Nucleus accumbens (tissue), 56 donors: ENCODE data around the gene SRCIN1.
A peak's percentile ranks its signal among the peaks of the same experiment; 100 is the strongest.

Source experiments
- DNase-seq, 56 donors: peaks; one replicate each; lab custom pipeline; 2025; lab: John Stamatoyannopoulos, UW

SRCIN1 gene

DNA sequence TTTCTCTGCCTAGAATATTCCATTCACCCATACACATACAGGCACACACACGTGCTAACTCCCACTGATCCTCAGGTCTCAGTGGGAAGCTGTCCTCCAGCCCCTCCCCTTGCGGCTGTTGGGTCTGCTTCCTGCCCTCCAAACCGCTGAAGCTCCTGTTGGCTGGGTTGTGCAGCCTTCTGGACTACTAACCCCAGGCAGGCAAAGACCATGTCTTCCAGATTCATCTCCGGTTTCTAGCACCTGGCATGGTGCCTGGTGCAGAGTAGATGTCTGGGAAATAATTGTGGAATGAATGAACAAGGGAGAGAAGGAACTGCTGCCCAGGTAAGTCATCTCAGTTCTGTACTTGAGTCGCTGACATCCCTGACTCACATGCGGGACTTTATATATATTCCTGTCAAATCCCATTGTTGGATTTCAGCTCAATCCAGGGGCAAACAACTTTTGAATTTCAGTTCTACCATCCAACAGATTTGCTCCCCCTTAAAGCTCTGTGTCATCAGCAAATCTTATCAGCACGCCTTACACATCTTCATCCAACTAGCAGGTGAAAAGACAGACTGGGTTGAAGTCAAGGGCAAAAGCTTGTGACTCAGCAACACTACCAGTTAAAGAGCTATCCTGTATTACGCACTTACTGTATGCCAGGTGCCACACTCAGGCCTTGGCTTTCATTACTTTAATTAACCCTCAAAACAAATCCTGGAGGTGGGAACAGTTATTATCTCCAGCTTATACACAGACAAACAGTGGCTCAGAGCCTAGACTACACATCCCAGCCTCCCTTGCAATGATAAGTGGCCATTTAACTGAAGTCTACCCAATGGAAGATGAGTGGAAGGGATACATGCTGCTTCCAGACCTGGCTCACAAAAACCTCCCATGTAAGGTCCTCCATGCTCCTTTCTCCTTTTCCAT, 51.1 kb downstream of the SRCIN1 start:
- peak in 4 of 56 donors; percentile 17 to 59 (median 30) for DNase-seq

DNA sequence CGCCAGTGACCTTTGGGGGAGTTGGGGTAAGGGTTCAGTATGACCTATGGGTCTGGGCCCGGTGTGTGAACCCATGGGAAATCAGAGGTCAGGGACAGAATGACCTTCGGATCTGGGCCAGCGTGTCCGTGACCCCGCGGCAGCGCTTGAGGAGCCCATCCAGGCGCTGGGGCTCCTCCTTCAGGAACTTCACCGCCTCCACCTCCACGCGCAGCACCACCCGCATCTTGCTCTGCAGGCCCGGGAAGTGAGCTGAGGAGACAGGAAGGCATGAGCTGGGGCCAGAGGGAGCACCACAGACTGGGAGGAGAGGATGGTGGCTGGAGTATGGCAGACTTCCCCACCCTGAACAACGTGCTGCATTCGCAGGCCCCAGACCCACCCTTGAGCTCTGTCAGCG, 53.4 kb downstream of the SRCIN1 start:
- no peak for DNase-seq

DNA sequence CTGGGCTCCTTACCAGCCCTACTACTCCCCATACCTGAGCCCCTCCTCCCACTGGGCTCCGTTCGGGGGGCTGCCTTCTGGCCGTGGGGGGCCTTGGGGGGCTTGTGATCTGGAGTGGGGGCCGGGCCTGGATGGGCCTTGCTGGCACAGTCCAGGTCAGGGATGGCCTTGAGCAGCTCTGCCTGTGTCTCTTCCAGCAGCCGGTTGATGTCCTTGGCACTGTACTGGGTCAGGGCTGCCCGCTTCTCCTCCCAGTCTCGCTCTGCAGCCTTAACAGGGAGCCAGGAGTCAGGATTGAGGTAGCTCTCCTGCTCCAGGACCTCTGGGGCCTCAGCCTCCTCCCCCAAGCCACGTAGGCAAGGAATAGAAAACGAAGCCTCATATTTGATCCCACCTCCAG, 54.6 kb downstream of the SRCIN1 start:
- no peak for DNase-seq

DNA sequence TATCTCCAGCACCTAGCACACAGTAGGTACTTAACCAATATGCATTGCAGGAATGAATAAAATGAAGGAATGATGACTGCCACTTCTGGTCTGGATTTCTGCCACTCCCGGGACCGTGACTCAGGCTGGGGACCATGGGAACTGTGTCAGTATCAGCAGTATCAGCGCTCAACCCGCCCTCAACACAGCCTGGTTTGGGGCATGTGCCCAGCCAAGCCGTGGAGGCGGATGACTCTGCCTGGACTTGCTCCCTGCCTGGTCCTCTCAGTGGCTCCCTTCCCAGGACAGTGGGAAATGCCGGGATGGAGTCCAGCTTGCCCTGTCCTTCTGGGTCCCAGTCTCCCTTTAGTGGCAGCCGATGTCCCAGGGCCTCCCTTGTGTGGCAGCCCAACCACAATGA, 55.1 kb downstream of the SRCIN1 start:
- peak in 14 of 56 donors; percentile 12 to 71 (median 22) for DNase-seq

DNA sequence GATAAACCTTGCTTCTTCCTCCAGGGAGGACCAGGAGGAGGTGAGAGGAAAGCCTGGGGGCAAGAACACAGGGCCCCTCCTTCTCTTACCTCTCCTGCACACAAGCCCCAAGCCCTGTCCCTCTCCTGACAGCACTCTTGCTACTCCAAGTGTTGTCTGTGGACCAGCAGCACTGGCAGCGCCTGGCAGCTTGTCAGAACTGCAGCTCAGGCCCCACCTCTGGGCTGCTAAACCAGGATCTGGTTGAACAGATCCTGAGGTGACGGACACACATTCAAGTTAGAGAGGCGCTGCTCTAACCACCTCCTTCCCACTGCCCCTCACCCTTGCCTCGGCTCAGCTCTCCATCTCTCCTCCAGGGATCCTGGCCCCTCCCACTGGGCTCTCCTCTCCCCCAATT, 56.5 kb downstream of the SRCIN1 start:
- no peak for DNase-seq

DNA sequence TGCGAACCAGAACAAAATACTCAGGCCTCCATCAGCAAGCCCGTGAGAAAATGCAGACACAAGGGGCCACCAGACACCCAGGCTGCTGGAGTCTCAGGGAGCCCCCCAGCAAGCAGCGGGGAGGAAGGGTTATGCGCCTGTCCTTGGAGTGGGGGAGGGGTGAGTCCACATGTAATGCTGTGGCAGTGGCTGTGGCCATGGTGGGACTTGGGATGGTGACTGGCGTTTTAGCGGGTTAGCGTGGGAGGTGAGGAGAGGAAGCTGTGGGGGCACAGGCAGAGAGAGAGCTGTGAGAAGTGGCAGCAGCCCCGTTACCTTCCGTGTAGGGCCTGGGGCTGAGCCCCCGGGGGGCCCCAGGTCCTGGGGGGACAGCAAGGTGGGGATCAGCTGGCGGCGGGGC, 58.3 kb downstream of the SRCIN1 start:
- DNase-seq = no peak

DNA sequence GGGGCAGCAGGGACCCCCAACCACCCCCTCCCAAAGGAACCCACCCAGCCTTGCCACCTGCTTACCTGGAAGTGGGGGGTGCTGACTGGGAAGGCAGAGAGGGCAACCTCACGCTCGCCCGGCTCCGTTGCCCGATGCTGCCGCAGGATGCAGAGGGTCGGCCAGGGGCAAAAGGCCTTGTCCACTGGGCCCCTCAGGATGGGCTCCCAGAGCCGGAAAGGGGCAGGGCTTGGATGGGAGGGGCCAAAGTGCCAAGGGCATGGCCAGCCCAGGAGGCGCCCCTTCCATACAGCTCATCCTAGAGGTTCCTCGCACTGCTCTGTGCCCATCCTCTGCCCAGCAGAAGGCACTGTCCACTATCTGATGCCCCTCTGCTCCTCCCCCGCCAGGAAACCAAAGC, 59.4 kb downstream of the SRCIN1 start:
- DNase-seq = no peak

DNA sequence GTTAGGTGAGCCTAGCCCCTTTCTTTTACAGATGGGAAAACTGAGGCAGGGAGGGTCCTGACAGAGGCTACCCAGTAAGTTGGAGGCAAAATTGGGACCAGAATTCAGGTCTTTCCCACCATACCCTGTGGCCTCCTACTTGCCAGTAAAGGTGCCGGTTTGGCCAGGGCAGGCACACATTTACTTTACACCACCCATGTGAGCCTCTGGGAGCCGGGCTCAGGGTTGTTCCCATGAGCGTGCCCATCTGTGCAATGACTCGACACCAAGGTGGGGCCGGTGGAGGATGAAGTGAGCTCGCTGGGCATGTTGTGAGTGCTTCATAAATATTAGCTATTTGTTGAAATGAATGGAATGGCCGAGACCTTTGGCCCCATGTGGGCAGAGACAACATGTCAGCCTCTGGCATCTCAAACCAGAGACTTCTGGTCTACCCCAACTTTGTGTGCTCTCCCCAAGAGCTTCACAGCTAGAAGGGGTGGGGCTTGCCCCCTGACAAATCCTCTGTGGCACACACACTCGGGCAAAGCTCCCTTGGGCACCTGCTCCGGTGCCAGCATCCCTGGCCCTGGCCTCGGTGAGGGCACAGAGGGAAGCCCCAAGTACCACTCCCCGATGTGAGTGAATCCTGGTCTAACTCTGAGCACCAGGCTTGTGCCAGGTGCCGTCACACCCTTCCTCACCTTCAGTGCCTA, 60.1 kb downstream of the SRCIN1 start:
- no peak for DNase-seq

DNA sequence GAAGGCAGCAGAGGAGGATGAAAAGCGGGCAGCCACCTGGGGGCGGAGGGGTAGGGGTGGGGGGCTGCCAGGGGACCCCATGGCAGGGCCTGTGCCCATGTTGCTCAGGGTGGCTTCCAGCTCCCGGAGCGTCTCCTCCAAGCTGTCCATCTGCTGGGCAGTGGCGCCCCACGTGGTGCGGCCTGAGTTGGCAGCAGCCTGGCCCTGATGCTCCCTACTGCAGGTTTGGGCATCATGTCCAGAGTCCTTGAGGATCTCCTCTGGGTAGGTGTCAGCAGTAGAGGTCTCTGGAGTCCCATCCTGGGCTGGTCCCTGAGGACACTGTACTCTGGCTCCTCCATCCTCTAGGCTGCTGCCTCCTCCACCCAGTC, 60.9 kb downstream of the SRCIN1 start:
- DNase-seq = no peak

DNA sequence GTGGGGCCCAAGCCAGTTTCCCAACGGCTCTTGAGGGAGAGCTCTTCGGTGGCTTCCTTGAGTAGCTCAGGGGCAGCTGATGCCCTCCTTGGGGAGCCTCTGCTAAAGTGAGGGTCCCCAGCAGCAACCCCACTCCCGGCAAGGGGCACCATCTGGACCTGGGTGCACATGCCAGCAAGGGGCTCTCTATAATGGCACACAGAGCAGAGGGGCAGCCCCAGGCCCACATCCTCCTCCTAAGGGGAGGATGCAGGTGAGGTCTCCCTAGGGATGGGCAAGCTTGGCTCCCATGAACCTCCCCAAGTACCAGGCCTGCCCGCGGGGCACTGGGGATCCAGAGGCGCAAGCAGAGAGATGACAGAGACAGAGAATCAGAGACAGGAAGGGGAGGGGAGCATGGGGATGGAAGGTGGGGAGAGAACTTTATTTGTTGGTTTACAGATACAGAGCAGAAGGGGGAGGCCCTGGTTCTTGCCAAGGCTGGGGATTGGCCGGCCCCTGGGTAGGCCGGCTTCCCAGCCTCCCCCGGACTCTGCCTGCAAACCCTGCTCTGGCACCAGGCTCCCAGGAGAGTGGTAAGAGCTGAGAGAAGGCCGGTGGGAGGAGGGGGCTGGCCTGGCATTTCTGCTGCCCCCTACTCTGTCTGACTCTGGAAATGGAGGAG, 61.4 kb downstream of the SRCIN1 start:
- no peak for DNase-seq

DNA sequence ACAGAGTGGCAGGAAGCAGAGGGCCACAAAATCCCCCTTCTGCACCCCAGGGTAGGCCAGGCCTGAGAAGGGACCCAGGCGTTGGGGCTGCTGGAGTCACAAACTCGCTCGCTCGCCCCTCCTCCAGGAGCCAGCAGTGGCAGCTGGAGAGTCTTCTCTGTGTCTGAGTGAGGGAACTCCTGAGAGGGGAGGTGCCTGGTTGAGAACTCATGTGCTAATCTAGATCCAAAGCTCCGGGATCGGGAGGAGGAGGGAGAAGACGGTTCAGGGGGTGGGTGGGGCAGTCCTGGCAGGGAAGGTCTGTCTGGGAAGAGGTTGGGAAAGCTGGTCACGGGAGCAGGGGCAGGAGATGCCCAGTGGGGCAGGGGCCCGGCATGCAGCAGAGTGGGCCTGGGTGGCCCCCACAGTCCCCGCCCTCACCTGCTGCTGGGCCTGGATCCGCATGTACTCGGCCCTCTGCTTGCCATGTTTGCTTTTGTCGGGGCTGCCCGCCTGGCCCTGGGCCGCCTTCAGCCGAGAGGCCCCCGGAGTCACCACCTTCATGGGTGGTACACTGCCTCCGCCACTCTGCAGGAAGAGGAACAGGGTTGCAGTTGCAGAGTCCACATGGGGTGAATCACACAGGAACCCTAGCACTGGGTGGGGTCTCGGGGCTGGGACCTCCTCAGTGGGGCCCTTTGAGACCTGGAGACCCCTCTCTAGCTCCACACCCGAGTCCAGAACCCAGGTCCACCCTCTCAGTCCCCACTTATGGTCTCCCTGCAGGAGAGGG, 62.2 kb downstream of the SRCIN1 start:
- DNase-seq = no peak

DNA sequence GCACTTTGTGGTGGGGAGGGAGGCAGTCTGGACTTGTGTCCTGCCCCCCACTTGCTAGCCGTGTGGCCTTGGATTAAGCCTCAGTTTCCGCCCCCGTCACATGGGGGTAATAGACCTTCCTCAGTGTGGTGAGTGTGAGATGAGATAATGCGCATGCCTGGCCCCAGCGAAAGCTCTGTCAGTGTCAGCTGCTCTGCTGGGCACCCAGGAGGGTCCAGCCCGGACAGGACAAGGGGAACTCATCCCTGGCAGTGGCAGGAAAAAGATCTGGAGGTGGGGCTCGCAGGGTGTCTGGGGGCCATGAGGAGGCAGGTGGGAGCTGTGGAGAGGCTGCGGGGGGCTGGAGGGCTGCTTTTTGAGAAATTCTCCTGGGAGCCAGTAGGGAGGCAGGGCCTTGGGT, 63.5 kb downstream of the SRCIN1 start:
- no peak for DNase-seq

DNA sequence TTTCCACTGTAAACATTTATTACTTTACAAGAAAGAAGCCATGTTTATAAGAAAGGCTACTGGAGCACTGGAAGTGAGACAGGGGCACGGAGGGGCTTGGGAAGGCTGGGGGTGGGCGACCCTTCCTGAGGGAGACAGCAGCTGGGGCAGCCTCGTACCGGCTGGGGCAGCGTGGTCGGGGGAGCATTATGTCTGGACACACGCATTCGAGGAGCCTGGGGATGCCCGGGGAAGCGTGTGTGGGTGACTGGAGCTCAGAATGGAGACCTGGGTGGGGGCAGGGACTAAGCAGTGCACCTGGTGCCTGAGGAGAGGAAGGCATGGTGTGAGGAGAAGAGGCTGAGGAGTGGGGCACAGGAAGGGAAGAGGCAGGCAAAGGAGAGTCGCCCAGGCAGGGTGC, 64.5 kb downstream of the SRCIN1 start:
- DNase-seq = no peak

DNA sequence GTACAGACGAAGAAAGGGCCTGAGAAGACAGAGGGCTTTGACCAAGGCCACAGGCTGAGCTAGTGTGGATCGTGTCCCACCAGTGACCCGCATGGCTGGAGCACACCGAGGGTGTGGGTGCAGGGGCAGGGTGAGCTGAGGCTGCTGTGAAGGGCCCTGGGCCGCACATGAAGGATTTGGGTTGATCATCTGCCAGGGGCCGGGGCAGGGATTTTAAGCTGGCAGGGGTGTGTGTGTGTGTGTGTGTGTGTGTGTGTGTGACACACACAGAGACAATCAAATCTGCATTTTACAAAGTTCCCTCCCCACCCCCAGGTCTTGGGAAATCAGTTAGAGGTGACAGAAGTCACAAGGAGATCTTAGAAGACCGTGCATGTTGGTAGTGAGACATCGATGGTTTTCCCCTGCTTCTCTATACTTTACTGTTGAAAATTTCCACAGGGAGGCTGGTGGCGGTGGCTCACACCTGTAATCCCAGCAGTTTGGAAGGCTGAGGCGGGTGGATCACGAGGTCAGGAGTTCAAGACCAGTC, 65.2 kb downstream of the SRCIN1 start:
- DNase-seq = no peak

DNA sequence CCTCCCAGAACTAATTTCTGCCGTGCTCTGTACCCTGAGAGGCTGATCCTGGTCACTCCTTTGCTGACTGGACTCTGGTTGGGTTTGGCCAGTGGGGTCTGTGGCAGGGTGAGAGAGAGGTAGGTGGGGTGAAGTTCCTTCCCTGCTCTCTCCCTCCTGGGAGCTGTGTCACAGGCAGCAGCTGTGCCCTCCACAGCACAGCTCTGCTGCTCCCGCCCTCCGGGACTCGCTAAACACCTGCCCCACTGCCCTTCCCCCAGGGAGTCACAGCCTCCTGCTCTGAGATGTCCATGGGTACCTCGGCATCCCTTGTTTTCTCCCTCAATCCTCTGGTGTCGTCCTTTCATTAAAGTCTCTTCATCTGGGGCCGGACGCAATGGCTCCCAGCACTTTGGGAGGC, 66.4 kb downstream of the SRCIN1 start:
- DNase-seq = no peak

DNA sequence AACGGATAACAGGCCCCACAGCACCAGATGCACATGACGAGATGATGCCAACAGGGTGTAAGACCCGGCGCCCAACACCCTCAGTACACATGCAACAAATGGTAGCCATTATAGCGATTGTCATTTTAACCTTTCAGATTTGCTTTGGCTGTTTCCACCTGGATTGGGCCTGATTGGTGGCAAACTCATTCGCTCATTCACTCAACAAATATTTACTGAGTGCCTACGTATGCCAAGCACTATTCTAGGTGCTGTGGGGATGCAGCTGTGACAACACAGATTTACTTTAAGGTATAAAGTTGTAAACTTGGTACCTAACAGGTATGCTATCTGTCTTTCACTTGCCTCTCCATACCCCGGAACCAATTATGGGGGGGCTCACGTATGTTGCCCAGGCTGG, 66.8 kb downstream of the SRCIN1 start:
- no peak for DNase-seq

DNA sequence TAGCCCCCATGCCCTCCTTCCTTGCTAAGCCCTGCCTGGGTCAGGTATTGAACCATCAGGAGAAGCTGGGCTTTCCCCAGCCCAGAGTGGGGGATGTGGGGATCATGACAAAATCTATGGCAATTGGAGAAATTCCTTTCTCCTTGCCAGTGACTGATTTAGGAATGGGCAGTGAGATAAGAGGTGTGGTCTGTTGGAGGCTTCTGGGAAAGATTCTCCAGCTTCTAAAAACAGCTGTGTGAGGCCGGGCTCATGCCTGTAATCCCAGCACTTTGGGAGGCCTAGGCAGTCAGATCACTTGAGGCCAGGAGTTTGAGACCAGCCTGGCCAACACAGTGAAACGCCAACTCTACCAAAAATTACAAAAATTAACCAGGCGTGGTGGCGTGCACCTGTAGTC, 69.1 kb downstream of the SRCIN1 start:
- DNase-seq = no peak

DNA sequence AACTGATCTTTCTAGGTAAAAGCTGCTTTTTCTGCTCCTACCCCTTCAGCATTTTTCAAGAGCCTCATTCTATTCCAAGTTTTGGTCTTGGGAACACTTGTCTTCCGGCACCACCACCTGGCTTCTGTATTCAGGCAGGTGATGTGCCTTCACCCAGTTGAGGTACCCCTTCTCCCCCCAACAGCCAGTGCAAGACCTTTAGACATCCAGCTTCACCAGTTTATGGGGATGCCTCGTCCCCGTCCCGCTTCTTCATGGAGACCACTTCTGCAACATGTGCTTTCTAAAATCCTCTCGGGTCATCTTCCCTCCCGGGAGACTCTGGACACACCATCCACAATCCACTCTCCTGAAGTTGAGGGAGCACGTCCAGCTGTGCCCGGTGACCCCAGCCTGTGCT, 69.9 kb downstream of the SRCIN1 start:
- DNase-seq = no peak

DNA sequence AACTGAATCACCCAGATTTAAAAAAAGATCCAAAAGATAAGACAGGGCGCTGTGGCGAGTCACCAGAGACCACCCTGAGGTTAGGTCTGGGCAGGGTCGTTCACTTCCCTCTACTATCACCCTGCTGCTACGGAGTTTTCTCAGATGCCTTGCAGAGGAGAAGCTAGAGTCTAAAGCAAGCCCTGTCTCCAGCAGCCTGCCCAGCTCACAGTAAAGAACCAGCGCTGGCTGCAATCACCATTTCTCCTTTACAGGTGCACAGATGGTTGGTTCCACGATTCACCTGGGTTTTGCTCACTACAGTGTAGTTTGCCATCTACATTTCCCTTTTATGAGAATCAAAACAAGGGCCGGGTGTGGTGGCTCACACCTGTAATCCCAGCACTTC, 71.3 kb downstream of the SRCIN1 start:
- no peak for DNase-seq

DNA sequence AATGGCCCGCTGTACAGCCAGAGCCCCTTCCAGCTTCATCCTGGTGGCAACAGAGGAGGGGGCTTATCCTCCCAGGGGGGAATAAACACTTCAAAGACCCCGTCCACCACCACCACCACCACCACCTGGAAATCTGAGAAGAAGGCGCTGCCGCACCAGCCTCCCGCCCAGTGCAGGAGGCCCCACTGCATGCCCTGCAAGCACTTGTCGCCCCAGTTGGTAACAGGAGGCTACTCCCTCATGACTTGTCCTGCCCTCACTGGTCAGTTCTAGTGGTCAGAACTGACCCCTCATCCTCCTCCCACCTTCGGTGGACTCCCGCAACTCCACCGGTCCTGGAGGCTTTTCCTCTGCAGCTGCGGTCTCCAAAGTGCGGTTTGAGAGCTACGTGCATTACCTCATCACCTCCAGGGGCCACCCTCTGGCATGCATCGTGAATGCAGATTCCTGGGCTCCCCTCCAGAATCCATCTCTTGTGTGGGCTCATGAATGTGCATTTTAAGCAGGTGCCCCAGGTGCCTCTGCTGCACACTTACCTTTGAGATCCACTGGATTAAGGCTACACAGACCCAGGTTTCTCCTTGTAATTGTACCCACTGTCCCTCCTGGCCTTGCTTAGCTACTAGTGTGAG, 71.8 kb downstream of the SRCIN1 start:
- DNase-seq = no peak
